HEK293T (cell line): ENCODE results near the gene NPVF.

Experiments used
- ARNT ChIP-seq: fragments of 450-650 bp; IDR thresholded peaks from 2 replicates; pipeline ENCODE4 v1.6.1; 2017; ENCODE audit warnings: mild to moderate bottlenecking
- CTBP1 ChIP-seq: fragments of 450-650 bp; IDR thresholded peaks from 2 replicates; pipeline ENCODE4 v1.6.1; 2016; ENCODE audit warnings: borderline replicate concordance
- ELF4 ChIP-seq: fragments of 450-650 bp; IDR thresholded peaks from 2 replicates; pipeline ENCODE4 v1.6.1; 2017; ENCODE audit warnings: antibody characterized with exemption
- FOXM1 ChIP-seq: fragments of 450-650 bp; IDR thresholded peaks from 2 replicates; pipeline ENCODE4 v1.6.1; 2017; ENCODE audit warnings: mild to moderate bottlenecking, borderline replicate concordance
- LEF1 ChIP-seq: fragments of 450-650 bp; IDR thresholded peaks from 2 replicates; pipeline ENCODE4 v1.6.1; 2017; ENCODE audit warnings: mild to moderate bottlenecking, borderline replicate concordance
- SUZ12 ChIP-seq: fragments of 450-650 bp; IDR thresholded peaks from 2 replicates; pipeline ENCODE4 v1.6.1; 2016; ENCODE audit warnings: mild to moderate bottlenecking
- TF ChIP-seq, protein P1 (sequence below): fragments of 450-650 bp; IDR thresholded peaks from 2 replicates; pipeline ENCODE4 v1.6.1; 2016

DNA sequence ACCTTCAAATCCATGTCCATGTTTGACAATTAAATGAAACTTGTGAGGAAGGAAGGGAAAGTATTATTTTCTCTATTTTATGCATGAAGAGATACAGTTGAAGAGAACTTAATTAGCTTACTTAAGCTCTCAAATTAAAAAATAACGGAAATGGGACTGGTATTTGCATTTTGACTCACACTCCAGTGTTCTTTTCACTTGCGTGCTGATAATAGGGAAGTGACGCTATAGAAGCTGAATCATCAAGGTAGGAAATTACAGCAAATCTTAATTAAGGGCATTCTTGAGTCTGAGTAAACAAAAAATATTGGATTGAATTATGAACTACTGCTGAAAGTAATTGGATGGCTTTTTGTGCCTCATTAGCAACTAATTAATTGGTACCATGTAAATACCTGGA is 44.0 kb upstream of the NPVF start:
- TF ChIP-seq, protein P1, sequence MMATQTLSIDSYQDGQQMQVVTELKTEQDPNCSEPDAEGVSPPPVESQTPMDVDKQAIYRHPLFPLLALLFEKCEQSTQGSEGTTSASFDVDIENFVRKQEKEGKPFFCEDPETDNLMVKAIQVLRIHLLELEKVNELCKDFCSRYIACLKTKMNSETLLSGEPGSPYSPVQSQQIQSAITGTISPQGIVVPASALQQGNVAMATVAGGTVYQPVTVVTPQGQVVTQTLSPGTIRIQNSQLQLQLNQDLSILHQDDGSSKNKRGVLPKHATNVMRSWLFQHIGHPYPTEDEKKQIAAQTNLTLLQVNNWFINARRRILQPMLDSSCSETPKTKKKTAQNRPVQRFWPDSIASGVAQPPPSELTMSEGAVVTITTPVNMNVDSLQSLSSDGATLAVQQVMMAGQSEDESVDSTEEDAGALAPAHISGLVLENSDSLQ = no peak
- TF ChIP-seq ARNT (no peak), LEF1 (no peak), FOXM1 (no peak), SUZ12 (no peak), CTBP1 (no peak), ELF4 (no peak)
